Choroid plexus epithelial cell (primary cell): Measurements from ENCODE around the gene IGF2.

Source experiments
- DNase-seq: peaks from one replicate; pipeline ENCODE4 v3.0.0-alpha.2; 2010; ENCODE audit warnings: low read depth
- H3K4me3 ChIP-seq: 2 replicates; pipeline ENCODE4 v1.5.1; 2011; ENCODE audit warnings: low read depth, mild to moderate bottlenecking, control low read depth, low read length, moderate library complexity
- CTCF ChIP-seq: conservative IDR thresholded peaks from 2 replicates; pipeline ENCODE4 v1.5.1; 2011; ENCODE audit warnings: low read depth, mild to moderate bottlenecking, control low read depth, inconsistent platforms, low read length, moderate library complexity

The IGF2 gene

GRCh38 chr11:2132246-2132645 is 6.9 kb downstream of the IGF2 start:
- no peak for DNase-seq
- no peak for TF ChIP-seq CTCF
- H3K4me3 ChIP-seq: no peak overlapping the region

DNA sequence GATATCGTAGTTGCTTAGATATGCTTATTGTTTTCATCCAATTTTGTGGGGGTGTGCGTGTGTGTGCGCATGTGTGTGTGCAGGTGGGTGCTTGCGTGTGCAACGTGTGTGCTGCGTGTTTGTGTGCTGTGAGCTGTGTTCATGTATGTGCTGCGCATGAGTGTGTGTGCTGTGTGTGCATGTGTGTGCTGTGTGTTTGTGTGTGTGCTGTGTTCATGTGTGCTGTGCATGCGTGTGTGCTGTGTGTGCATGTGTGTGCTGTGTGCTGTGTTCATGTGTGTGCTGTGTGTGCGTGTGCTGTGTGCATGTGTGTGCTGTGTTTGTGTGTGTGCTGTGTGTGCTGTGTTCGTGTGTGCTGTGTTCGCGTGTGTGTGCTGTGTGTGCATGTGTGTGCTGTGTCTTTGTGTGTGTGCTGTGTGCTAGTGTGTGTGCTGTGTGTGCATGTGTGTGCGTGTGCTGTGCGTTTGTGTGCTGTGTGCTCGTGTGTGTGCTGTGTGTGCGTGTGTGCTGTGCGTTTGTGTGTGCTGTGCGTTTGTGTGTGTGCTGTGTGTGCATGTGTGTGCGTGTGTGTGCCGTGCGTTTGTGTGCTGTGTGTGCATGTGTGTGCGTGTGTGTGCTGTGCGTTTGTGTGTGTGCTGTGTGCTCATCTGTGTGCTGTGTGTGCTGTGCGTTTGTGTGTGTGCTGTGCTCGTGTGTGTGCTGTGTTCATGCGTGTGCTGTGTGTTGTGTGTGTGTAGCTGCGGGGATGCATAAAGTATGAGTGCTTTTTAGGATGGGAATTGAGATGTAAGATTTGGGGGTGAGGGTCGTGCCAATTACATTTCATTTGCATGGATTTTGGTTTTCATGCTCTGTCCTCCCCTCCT is 7.6 kb downstream of the IGF2 start:
- no peak overlapping the region for H3K4me3 ChIP-seq
- TF ChIP-seq CTCF: no peak
- DNase-seq: no peak

GRCh38 chr11:2130881-2131352 is 8.3 kb downstream of the IGF2 start:
- DNase-seq: no peak

DNA sequence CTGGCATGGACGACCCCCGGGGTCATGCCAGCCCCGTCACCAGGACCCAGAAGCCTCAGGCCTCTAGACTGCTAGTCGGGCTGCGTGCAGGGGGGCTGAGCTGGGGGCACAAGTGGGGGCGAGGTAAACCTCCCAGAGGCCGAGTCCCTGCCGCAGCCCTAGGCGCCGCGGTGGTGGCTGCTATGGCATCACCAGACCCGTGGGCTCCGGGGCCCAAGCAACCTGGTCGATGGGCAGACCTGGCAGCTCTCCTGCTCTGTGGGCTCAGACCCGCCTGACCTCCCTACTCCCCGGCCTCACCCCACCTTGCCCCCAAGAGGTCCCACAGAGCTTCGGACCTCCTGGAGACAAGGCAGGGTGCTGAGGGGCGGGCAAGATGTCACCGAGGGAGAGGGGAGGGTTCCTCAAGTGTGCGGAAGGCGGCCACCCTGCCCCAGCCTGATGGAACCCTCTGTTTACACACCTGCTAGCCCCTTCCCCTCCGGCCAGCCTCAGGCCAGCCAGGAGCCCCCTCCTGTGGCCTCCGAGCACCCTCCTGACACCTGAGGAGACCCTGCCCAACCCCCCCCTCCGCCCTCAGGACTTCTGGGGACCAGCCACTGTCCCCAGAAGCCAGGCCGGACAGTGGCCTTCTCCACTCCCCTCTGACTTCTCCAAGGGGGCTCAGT is 9.4 kb downstream of the IGF2 start:
- no peak for DNase-seq
- no peak overlapping the region for H3K4me3 ChIP-seq
- no peak for TF ChIP-seq CTCF

More at GRCh38 chr11:2130881-2131352, 8.3 kb downstream of the IGF2 start:
- TF ChIP-seq CTCF: no peak
- H3K4me3 ChIP-seq: no peak overlapping the region

- TF ChIP-seq CTCF: no peak
- no peak overlapping the region for H3K4me3 ChIP-seq
- DNase-seq: no peak
Measured at GRCh38 chr11:2129308-2129698, 9.9 kb downstream of the IGF2 start.

DNA sequence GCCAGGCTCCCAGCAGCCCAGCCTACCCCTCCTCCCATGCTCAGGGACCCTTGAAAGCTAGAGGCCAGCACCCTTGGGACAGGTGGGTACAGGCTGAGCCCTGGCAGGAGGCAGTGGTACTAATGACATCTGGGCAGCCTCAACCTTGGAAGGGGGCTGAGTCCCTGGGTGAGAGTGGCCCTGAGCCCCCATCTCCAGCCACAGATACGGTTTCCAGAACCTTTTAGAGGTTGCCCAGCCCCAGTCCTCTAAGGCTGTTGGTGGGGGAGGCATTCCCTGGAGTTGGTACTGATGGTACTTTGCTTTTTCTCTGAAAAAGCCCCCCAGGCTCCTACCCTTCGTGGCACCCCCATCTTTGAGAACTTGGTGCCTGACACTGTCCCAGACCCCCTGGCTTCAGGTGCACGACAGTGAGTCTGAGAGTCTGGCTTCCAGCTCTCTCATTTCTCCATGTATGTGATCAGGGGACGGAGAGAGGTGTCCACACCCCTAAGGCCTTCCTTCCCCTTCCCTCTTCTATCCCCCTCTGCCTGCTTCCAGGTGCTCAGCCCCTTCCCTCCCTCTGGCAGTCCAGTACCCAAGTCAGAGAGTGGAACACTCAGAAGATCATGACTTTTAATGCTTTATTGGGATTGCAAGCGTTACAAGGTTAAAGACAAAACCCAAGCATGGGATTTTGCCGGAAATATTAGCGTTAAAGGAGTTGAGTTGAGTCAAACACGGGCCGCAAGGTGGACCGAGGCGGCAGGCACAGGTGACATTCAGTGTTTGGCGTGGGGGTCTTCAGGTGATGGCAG is 10.5 kb downstream of the IGF2 start:
- no peak for TF ChIP-seq CTCF
- H3K4me3 ChIP-seq: no peak overlapping the region
- DNase-seq: no peak
